NCI-H2107 (cell line): ENCODE results near the gene DNMT3A.

Experiments
- DNase-seq: peaks from one replicate; lab custom pipeline; 2025; lab: John Stamatoyannopoulos, UW

The DNMT3A gene

DNA sequence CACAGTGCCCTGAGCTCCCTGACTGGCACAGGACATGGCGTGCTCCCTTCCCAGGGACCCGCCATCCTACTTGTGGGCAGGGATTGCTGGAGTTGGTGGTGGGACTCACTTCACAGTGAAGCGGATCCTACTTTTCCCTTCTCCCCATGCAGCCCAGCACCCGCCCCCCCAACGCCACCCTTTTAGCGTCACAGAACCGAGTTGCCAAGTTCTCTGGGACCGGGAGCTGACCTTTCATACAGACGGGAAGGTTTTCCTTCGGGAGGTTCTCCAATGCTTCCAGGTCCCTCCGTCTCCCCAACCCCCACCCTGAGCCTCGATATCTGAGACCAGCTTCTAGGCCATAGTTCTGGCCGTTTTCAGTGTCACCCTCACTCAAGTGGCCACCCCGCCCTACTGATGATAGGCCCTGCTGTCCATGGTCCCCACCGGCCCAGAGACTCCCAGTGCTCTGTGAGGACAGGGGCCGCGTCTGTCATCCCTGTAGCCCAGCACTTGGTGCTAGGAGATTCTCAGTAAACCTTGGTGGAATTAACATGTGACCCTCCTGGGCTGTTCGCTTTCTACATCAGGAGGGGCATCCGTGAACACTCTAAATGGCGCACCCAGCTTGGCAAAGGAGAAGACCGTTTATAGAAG lies 1.6 kb upstream of the DNMT3A start:
- no peak for DNase-seq

DNA sequence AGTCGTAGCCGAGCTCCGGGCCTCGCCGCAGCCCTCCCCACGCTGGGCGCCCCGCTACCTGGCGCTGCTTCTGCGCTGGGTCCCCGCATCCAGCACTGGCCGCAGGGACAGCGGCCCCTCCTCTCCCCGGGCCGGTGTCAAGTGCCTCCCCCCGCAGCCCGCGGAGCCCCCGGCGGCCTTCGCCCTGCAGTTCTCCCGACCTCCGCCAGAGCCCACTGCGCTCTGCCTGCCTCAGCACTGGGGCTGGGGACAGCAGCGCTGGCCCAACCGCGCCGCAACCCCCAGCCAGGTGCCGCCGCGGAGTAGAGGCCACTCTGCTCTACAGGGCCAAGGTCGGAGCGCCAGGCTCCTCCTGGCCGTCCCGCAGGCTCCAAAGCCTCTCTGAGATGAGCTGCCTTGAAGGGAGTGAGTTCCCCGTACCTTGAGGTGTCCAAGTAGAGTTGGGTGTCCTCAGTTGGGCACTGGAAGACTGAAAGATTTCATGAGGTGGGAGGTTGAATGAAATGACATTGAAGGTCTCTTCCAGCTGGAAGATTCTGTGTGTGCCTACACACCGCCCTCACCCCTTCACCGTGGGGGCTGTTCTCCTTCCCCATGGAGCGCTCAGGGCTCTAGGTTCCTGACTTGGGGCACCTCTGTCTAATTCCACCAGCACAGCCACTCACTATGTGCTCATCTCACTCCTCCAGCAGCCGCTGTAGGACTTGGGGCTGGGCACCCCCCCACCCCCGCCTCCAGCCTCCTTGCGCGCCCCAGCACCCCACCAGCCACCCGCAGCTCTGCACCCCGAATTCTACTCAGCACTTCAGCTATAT lies 854 bp upstream of the DNMT3A start:
- DNase-seq, result peak; percentile 72

DNA sequence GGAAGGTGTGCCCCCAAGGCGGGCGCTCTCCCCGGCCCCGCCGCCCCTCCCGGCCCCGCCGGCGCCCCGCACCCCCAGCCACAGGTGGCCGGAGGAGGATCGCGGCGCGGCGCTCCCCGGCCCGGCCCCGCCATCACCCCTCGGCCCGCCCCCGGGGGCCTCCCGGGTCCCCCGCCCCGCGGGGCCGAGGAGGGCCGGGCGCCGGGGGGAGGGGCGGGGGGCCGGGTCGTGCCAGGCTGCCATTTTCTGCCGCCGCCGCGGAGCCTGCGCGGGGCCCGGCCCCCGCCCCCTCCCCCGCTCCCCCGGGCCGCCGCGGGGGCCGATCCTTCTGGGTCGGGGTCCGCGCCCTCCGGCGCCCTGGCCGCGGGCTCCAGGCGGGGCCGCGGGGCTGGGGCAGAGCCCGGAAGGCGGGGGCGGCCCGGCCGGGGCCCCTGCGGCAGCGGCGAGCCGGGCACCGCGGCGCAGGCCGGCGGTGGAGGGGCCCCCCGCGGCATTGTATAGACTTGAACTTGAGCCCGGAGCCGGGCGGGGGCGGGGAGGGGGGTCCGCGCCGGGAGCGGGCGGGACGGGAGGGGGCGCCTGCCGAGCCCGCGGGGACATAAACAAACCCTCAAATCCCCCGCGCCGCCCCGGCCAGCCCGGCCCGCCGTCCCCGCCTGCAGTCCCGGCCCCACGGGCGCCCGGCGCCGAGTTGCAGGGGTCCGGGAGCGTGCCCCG lies 556 bp downstream of the DNMT3A start:
- DNase-seq, result no peak

- DNase-seq, result no peak
These were observed 1.4 kb downstream of the DNMT3A start for GRCh38 chr2:25340181-25340921.

- peak; percentile 64 for DNase-seq
These were observed 1.9 kb downstream of the DNMT3A start for GRCh38 chr2:25339791-25340180.

DNA sequence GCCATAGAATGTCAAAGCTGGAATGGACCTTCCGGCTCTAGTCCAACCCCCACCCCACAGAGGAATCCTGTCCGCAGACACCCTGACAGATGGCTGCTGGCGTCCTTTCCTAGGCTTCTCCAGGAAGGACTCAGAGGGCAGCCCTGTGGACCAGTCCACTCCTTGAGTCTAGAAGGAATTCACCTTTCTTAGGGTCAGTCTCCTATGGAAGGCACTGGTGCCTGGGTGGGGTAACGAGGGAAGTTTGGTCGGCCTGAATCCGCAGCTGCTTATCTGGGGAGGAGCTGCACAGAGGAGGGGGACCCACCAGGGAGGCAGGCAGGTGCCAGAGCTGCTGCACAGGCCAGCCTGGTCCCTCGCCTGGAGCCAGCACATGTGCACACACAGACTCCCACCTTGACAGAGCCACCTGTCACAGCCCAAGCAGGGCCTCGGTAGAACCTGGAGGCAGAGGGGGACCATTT lies 2.5 kb downstream of the DNMT3A start:
- DNase-seq, result no peak

GRCh38 chr2:25338401-25338800 lies 3.3 kb downstream of the DNMT3A start:
- no peak for DNase-seq

GRCh38 chr2:25337891-25338290 lies 3.8 kb downstream of the DNMT3A start:
- no peak for DNase-seq

- no peak for DNase-seq
These were observed 4.4 kb downstream of the DNMT3A start for GRCh38 chr2:25337276-25337675.

GRCh38 chr2:25336383-25336841 lies 5.3 kb downstream of the DNMT3A start:
- no peak for DNase-seq

GRCh38 chr2:25335971-25336370 lies 5.8 kb downstream of the DNMT3A start:
- no peak for DNase-seq

GRCh38 chr2:25335204-25335603 lies 6.5 kb downstream of the DNMT3A start:
- DNase-seq, result no peak

DNA sequence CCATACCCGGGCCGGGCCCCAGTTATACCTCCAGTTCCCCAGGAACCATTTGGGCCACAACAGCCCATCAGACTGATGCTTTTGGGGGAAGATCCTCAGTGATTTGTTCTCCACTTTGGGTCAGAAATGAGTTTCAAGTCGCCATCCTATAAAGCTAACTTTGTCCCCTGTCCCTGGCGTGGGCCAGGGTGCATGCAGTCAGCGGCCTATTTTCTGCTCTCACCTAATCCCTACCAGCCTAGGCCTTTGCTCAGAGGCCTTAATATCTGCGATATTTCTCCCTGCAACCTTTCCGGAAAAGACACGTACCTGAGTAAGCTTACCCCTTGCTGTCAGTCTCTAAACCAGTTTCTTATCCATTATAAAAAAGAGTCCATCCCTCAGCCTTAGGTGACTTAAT lies 7.2 kb downstream of the DNMT3A start:
- no peak for DNase-seq

DNA sequence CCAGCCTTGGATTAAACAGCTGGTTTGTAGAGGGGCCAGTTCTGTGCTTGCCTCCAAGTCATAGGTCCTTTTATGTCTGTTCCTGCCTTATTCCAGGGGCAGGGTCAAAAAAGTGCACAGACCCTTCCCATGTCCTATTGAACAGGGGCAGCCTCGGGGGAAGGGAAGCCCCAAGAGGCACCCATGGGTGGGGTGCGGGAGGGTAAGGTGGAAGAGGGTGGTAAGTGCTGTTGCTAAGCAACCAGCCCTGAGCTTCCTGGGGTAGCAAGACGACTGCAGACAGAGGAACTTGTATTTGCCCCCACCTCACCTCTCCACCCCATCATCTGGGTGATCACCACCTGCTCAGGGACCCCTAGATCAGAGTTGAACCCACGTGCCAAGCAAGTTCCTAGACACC lies 7.7 kb downstream of the DNMT3A start:
- no peak for DNase-seq

DNA sequence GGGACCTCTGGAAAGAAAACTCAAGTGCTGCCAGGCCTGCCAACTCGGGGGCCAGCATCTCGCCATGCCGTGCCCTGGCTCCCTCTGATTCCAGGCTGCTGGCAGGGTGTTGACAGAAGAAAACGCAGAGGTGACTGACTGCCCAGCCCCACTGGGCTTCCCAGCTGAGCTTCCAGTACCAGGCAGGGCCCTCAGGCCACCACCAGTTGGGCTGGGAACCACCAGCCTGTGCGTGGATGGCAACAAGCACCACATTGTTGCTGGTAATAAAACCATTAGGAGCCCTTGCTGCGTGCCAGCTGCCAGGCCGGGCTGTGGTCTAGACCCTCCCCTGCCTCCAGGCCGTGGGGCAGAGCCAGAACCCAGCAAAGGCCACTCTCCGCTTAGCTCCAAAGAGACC lies 9.2 kb downstream of the DNMT3A start:
- no peak for DNase-seq

- no peak for DNase-seq
These were observed 9.9 kb downstream of the DNMT3A start for GRCh38 chr2:25331686-25332365.

GRCh38 chr2:25330937-25331336 lies 10.8 kb downstream of the DNMT3A start:
- no peak for DNase-seq

DNA sequence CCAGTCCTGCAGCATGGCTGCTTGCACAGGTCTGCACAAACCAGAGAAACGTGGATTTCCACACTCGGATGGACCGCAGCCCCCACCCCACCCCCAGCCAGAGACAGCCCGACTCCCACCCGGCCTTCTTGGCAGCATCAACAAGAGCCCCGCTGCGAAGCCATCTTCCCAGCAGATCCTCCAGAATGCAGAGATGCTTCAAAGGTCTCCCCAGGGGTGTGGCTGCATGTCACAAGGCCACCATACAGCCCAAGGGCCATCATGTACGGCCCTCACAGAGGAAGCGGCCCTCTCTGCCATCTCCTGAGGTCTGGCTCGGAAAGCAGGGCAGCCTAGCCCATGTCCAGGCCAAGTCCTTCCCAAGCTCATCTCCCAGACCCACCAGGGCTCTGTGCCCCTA lies 11.5 kb downstream of the DNMT3A start:
- no peak for DNase-seq

GRCh38 chr2:25328152-25329085 lies 13.3 kb downstream of the DNMT3A start:
- DNase-seq, result no peak

GRCh38 chr2:25326326-25327013 lies 15.3 kb downstream of the DNMT3A start:
- DNase-seq, result no peak
